Subcutaneous abdominal adipose tissue (tissue), 5 donors: ENCODE results near the gene EFS.

Source experiments
- H3K27ac ChIP-seq: one replicate; pipeline ENCODE4 v1.7.0; 2013; ENCODE audit warnings: low read depth, mild to moderate bottlenecking, inconsistent platforms, low read length, moderate library complexity
- H3K27me3 ChIP-seq, 5 donors: one replicate each; pipeline ENCODE4 v1.7.0; 2013; ENCODE audit warnings: low read length in 5 of 5, inconsistent platforms in 1 of 5; ENCODE audit not compliant: control insufficient read depth in 5 of 5, insufficient read depth in 4 of 5
- H3K36me3 ChIP-seq, 5 donors: one replicate each; pipeline ENCODE4 v1.7.0; 2013; ENCODE audit warnings: low read length in 5 of 5; ENCODE audit not compliant: control insufficient read depth in 5 of 5, insufficient read depth in 5 of 5
- H3K4me1 ChIP-seq, 5 donors: one replicate each; pipeline ENCODE4 v1.7.0; 2013; ENCODE audit warnings: low read length in 5 of 5, mild to moderate bottlenecking in 3 of 5, moderate library complexity in 1 of 5; ENCODE audit not compliant: control insufficient read depth in 5 of 5, insufficient read depth in 5 of 5
- H3K4me3 ChIP-seq, 5 donors: one replicate each; pipeline ENCODE4 v1.7.0; 2013; ENCODE audit warnings: low read length in 5 of 5, low read depth in 1 of 5
- H3K9ac ChIP-seq, 5 donors: one replicate each; pipeline ENCODE4 v1.7.0; 2013; ENCODE audit warnings: low read length in 5 of 5, mild to moderate bottlenecking in 4 of 5, moderate library complexity in 3 of 5
- H3K9me3 ChIP-seq, 5 donors: one replicate each; pipeline ENCODE4 v1.7.0; 2013; ENCODE audit warnings: low read length in 5 of 5; ENCODE audit not compliant: control insufficient read depth in 5 of 5
- donor health status: healthy.
- donor health status: healthy.
- donor health status: healthy.
- donor health status: healthy.
- donor health status: healthy.

Gene EFS

DNA sequence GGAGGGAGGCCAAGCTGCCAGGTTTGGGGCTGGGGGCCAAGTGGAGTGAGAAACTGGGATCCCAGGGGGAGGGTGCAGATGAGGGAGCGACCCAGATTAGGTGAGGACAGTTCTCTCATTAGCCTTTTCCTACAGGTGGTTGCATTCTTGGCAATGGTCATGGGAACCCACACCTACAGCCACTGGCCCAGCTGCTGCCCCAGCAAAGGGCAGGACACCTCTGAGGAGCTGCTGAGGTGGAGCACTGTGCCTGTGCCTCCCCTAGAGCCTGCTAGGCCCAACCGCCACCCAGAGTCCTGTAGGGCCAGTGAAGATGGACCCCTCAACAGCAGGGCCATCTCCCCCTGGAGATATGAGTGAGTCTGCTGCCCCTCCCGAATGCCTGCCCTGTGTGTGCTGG, 8.1 kb upstream of the EFS start:
- no peak overlapping the region for H3K9ac ChIP-seq
- H3K36me3 ChIP-seq = no peaks in the 10 kb centered on the region
- no peaks in the 10 kb centered on the region for H3K9me3 ChIP-seq
- H3K4me1 ChIP-seq = peaks cover 0 to 7% (median 0%) of the 10 kb centered on the region in 5 donors
- H3K4me3 ChIP-seq = no peak overlapping the region
- H3K27ac ChIP-seq = no peak overlapping the region
- peaks cover 4 to 28% (median 15%) of the 10 kb centered on the region in 5 donors for H3K27me3 ChIP-seq

DNA sequence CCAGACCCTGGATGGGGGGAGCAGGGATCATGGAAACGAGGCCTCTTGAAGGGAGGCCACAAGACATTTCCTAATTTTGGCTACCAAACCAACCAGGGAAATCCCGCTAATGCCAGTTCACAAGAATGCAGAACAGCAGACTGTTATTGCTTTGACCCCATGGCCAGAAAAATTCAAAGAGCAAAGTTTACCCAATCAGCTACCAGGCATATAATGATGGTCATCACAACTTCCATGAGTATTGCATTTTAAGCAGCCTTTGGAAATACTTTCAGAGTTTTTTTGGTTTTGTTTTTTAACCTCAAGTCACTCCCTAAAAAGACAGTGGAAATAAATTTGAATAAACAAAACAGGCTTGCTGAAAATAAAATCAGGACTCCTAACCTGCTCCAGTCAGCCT, 7.5 kb upstream of the EFS start, which contains the start of gene IL25:
TSS of gene IL25 (plus strand) at position 301 of the 400 bp plus-strand sequence.
- H3K36me3 ChIP-seq = no peaks in the 10 kb centered on the region
- peaks cover 0 to 7% (median 0%) of the 10 kb centered on the region in 5 donors for H3K4me1 ChIP-seq
- peaks cover 4 to 30% (median 15%) of the 10 kb centered on the region in 5 donors for H3K27me3 ChIP-seq
- H3K27ac ChIP-seq = no peak within 1 kb of the TSS
- H3K4me3 ChIP-seq = no peak within 1 kb of the TSS
- H3K9me3 ChIP-seq = no peaks in the 10 kb centered on the region
- no peak within 1 kb of the TSS for H3K9ac ChIP-seq

DNA sequence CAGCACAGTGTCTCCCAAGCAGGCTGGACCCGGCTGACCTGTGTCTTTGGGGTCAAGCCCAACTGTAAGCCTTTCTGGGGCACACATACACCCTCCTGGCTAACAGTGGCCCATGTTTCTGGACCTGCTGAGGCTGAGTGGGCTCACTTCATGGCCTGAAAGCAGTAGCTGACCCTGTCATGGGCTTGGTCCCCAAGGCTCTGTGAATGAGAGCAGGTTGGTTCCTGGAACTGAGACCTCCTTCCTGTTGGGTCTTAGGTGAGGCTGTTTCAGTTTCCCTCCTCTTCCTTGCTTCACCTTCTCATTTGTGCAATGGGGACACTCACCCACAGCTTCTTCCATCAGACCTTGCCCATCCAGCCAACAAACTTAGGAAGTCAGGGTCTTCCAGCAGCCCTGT, 6.9 kb upstream of the EFS start:
- no peaks in the 10 kb centered on the region for H3K36me3 ChIP-seq
- no peaks in the 10 kb centered on the region for H3K9me3 ChIP-seq
- H3K9ac ChIP-seq = no peak overlapping the region
- H3K4me1 ChIP-seq = peaks cover 0 to 9% (median under 1%) of the 10 kb centered on the region in 5 donors
- peaks cover 0 to 30% (median 13%) of the 10 kb centered on the region in 5 donors for H3K27me3 ChIP-seq
- H3K4me3 ChIP-seq = no peak overlapping the region
- no peak overlapping the region for H3K27ac ChIP-seq

DNA sequence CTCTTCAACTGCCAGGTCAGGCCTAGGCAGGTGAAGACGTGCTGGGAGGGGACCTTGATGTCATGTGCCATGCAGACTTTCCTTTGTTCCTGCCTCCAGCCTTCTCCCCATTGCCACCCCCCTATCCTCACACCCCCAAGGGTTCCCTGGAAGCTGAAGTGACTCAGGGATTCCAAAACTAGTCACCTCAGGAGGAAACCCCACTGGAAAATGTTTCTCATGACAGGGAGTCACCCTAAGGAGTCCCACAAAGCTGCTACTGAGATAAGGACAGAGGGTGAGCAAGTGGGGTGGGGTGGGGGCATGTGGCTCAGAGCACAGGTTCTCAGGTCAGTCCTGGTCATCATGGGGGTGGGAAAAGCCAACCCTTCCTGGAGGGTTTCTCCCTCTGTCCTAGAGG, 5.2 kb upstream of the EFS start:
- Histone ChIP-seq H3K36me3 (no peaks in the 10 kb centered on the region), H3K27ac (no peak overlapping the region), H3K9me3 (no peaks in the 10 kb centered on the region), H3K9ac (no peak overlapping the region), H3K4me1 (peaks cover 0 to 14% (median 13%) of the 10 kb centered on the region in 5 donors), H3K27me3 (peaks cover 0 to 34% (median 13%) of the 10 kb centered on the region in 5 donors), H3K4me3 (no peak overlapping the region)

DNA sequence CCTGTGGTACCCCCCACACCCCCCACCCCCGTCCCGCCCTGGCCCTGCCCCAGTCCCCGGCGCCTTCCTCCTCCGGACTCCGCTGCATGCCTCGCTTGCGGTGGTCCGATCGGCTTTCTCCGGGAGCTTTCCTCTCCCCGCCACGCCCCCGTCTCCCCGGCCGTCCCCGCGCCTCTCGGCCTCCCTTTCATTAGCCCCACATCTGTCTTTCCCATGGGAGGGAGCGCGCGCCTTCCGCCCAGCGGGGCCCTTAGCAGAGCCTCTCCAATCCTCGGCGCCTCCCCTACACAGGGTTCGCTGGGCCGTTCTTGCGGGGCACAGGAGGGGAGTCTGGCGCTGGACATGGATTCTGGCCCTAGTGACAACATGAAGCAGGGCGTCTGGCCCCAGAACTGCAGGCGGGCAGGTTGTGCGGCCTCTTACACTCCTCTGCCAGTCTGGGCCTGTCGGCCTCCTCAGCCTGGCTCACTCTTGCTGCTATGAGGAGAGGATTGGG, 1.5 kb upstream of the EFS start:
- Histone ChIP-seq H3K9me3 (no peaks in the 10 kb centered on the region), H3K9ac (peak overlapping the region in 2 of 5 donors; percentile 6 to 58), H3K36me3 (no peaks in the 10 kb centered on the region), H3K27ac (peak overlapping the region; percentile 37), H3K4me3 (peak overlapping the region in 3 of 5 donors; percentile 56 to 73 (median 61)), H3K27me3 (peaks cover 0 to 29% (median 13%) of the 10 kb centered on the region in 5 donors), H3K4me1 (peaks cover 0 to 44% (median 33%) of the 10 kb centered on the region in 5 donors)

DNA sequence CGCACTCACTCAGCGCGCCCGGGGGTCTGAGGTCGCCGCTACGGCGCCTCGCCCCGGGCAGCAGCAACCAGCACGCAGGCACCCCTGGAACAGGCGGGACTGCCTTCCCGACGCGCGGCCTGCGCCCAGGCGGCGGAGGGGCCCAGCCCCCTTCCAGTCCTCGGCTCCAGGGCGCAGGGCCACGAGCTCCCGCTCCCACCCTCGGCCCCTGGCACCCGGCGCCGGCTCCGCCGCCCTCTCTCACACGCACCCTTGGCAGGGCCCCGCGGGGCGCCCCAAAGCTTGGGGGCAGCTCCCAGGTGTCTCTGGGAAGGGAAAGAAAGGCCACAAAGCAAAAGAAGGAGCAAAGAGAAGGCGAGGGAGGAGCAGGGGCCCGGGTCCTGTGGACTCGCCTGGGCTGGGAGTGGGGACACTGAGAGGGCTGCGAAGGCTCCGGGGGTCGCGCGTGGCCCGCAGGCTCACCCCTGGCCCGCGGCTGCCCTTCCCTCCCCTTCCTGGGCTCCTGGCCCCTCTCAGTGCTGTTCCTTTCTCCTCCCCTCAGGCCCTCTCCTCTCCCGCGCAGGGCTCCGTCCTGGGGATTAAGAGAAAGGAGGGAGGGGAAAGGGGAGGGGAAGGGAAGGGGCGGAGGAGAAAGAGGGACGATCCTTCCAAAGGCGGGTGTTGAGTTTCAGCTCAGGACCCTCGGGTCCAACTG, 907 bp upstream of the EFS start:
- peaks cover 0 to 44% (median 33%) of the 10 kb centered on the region in 5 donors for H3K4me1 ChIP-seq
- peak overlapping the region in 4 of 5 donors; percentile 56 to 73 (median 63) for H3K4me3 ChIP-seq
- no peaks in the 10 kb centered on the region for H3K36me3 ChIP-seq
- H3K9me3 ChIP-seq = no peaks in the 10 kb centered on the region
- peak overlapping the region; percentile 62 for H3K27ac ChIP-seq
- H3K9ac ChIP-seq = peak overlapping the region in 4 of 5 donors; percentile 34 to 69 (median 58)
- H3K27me3 ChIP-seq = peaks cover 0 to 25% (median 12%) of the 10 kb centered on the region in 5 donors

DNA sequence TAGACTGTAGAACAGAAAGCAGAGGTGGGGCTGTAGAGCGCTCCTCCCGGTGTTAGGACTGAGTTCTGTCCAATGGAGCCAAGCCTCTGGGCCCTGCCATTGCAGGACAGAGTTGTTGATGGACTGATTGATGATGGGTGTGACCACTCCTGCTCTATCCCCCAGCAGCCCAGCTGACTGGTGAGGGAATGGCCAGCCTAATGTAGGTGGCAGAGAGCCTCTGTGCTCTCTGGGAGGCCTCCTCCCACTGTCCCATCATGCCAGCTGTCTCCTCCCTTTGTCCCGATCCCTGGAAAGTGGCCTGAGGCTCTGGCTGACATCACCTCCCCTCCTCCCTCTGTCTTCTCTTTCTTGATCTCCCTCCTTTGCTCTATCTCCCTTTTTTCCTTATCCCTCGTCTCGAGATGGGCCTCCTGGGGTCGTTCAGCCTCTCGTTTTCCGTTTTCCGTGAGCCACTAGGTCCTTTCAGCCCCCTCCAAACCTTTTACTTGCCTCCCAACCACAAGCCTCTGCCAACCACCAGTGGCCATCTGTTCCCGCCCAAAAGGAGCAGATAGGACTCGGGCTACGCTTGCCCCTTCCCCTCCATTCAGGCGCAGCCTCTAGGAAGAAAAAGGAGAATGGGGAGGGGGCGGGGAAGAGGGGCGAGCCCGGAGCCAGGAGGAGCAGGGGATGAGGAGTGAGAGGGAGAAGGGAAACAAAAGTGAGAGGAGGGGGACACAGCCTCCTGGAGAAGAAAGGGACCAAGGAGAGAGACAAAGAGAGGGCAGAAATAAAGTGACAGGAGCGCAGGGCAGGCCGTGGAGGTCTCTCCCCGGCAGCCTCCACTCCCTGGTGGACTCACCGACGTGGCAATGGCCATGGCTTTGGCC, 572 bp downstream of the EFS start:
- peaks cover 0 to 11% (median 4%) of the 10 kb centered on the region in 5 donors for H3K36me3 ChIP-seq
- peak overlapping the region; percentile 4 to 81 (median 69) for H3K9ac ChIP-seq
- H3K4me3 ChIP-seq = peak overlapping the region; percentile 56 to 73 (median 65)
- H3K9me3 ChIP-seq = no peaks in the 10 kb centered on the region
- H3K27me3 ChIP-seq = peaks cover 0 to 17% (median 4%) of the 10 kb centered on the region in 5 donors
- H3K27ac ChIP-seq = peak overlapping the region; percentile 70
- H3K4me1 ChIP-seq = peaks cover 0 to 44% (median 33%) of the 10 kb centered on the region in 5 donors

DNA sequence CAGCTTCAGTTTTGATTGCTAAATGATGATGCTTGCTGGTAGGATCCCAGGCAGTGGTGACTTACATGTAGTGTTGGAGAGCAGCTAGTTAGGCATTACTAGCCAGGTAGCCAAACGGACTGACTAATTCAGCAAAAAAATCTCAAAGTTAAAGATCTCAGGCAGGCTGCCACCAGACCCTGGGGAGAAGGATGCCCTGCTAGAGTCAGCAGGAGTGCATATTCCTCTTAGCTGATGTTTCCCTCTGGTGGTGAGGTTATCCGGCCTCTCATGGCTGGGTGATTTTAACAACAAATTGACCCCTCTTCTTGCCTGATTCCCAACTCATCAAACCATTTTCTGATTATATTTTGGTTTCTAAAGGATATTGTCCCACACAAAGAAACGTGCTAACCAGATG, 2.8 kb downstream of the EFS start:
- Histone ChIP-seq H3K9ac (peak overlapping the region in 1 of 5 donors; percentile 0), H3K4me1 (peaks cover 0 to 44% (median 33%) of the 10 kb centered on the region in 5 donors), H3K9me3 (no peaks in the 10 kb centered on the region), H3K27ac (no peak overlapping the region), H3K36me3 (peaks cover 0 to 25% (median 12%) of the 10 kb centered on the region in 5 donors), H3K4me3 (no peak overlapping the region), H3K27me3 (peaks cover 0 to 6% (median 4%) of the 10 kb centered on the region in 5 donors)

DNA sequence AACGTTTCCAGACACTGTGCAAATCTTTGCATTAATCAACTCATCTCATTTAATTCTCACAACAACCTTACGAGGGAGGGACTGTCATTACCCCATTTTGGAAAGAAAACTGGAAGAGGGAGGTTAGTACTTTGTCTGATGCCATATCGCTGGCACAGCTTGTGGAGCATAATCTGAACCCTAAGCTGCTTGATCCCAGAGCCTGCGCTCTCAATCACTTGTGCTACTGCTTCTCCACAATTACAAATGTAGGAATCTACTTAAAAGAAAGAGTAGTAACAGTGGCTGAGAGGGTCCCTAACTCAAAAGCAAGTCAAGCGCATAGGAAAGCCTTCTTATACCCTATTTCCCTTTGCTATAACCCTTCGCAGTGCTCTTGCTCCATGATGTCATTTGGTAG, 3.2 kb downstream of the EFS start:
- H3K27ac ChIP-seq = no peak overlapping the region
- no peaks in the 10 kb centered on the region for H3K9me3 ChIP-seq
- H3K4me3 ChIP-seq = no peak overlapping the region
- H3K4me1 ChIP-seq = peaks cover 0 to 43% (median 32%) of the 10 kb centered on the region in 5 donors
- peak overlapping the region in 1 of 5 donors; percentile 0 for H3K9ac ChIP-seq
- peaks cover 0 to 28% (median 14%) of the 10 kb centered on the region in 5 donors for H3K36me3 ChIP-seq
- peaks cover 0 to 5% (median 3%) of the 10 kb centered on the region in 5 donors for H3K27me3 ChIP-seq
